Measurements from ENCODE around the gene CA12.
"Not testable (repeated sequence)": the region's sequence is repeated elsewhere in the genome, so short reads cannot be mapped to it uniquely, and the experiment has no call there.

The CA12 gene

GRCh38 chr15:63321462-63321861 lies 60.2 kb downstream of the CA12 start:
- H3F3A ChIP-seq (ENCODE audit: low read depth): no peaks in the 10 kb centered on the region
- H3K79me2 ChIP-seq (ENCODE audit: insufficient read depth, low read length): no peaks in the 10 kb centered on the region
- H3K36me3 ChIP-seq (ENCODE audit: insufficient read depth, low read length): no peaks in the 10 kb centered on the region
- H3K9me2 ChIP-seq (replicated peaks; ENCODE audit: low read depth, low read length): no peaks in the 10 kb centered on the region
- H2AFZ ChIP-seq (ENCODE audit: low read length): no peak overlapping the region
- no peak overlapping the region for H3K4me3 ChIP-seq (ENCODE audit: low read length, poor library complexity, severe bottlenecking)
- no peaks in the 10 kb centered on the region for H4K20me1 ChIP-seq (ENCODE audit: insufficient read depth, low read length, poor library complexity, severe bottlenecking)
- TF ChIP-seq EZH2phosphoT487 (IDR thresholded peaks at IDR 0.05; ENCODE audit: borderline replicate concordance) (no peak), CTCF (conservative IDR thresholded peaks at IDR 0.05; ENCODE audit: low read length) (no peak)
- no peak overlapping the region for H3K9ac ChIP-seq (ENCODE audit: low read depth, low read length, poor library complexity, severe bottlenecking)
- H3K4me1 ChIP-seq (ENCODE audit: insufficient read depth, low read length, poor library complexity, severe bottlenecking): no peaks in the 10 kb centered on the region
- H3K4me2 ChIP-seq (ENCODE audit: low read depth, low read length, poor library complexity, severe bottlenecking): no peak overlapping the region
- no peaks in the 10 kb centered on the region for H3K27me3 ChIP-seq (ENCODE audit: insufficient read depth, low read length, poor library complexity, severe bottlenecking)
- no peaks in the 10 kb centered on the region for H3K9me3 ChIP-seq (ENCODE audit: insufficient read depth, low read depth, low read length)

- not testable (repeated sequence) for H3K9me3 ChIP-seq (ENCODE audit: insufficient read depth, low read depth, low read length); H3F3A ChIP-seq (ENCODE audit: low read depth); H2AFZ ChIP-seq (ENCODE audit: low read length); H3K79me2 ChIP-seq (ENCODE audit: insufficient read depth, low read length); H3K36me3 ChIP-seq (ENCODE audit: insufficient read depth, low read length); H3K4me1 ChIP-seq (ENCODE audit: insufficient read depth, low read length, poor library complexity, severe bottlenecking); H3K9me2 ChIP-seq (replicated peaks; ENCODE audit: low read depth, low read length); H3K27me3 ChIP-seq (ENCODE audit: insufficient read depth, low read length, poor library complexity, severe bottlenecking); H4K20me1 ChIP-seq (ENCODE audit: insufficient read depth, low read length, poor library complexity, severe bottlenecking); H3K9ac ChIP-seq (ENCODE audit: low read depth, low read length, poor library complexity, severe bottlenecking); H3K4me3 ChIP-seq (ENCODE audit: low read length, poor library complexity, severe bottlenecking); H3K4me2 ChIP-seq (ENCODE audit: low read depth, low read length, poor library complexity, severe bottlenecking)
These were observed 60.7 kb downstream of the CA12 start for GRCh38 chr15:63320981-63321380.

GRCh38 chr15:63320446-63320845 lies 61.2 kb downstream of the CA12 start:
- not testable (repeated sequence) for H3K27me3 ChIP-seq (ENCODE audit: insufficient read depth, low read length, poor library complexity, severe bottlenecking); H3K4me2 ChIP-seq (ENCODE audit: low read depth, low read length, poor library complexity, severe bottlenecking); H2AFZ ChIP-seq (ENCODE audit: low read length); H3K4me1 ChIP-seq (ENCODE audit: insufficient read depth, low read length, poor library complexity, severe bottlenecking); H3K9ac ChIP-seq (ENCODE audit: low read depth, low read length, poor library complexity, severe bottlenecking); H3K79me2 ChIP-seq (ENCODE audit: insufficient read depth, low read length); H3F3A ChIP-seq (ENCODE audit: low read depth); H3K36me3 ChIP-seq (ENCODE audit: insufficient read depth, low read length); H4K20me1 ChIP-seq (ENCODE audit: insufficient read depth, low read length, poor library complexity, severe bottlenecking); H3K4me3 ChIP-seq (ENCODE audit: low read length, poor library complexity, severe bottlenecking); H3K9me3 ChIP-seq (ENCODE audit: insufficient read depth, low read depth, low read length); H3K9me2 ChIP-seq (replicated peaks; ENCODE audit: low read depth, low read length)

- H3K36me3 ChIP-seq (ENCODE audit: insufficient read depth, low read length): no peaks in the 10 kb centered on the region
- H3K4me1 ChIP-seq (ENCODE audit: insufficient read depth, low read length, poor library complexity, severe bottlenecking): no peaks in the 10 kb centered on the region
- H3K9me2 ChIP-seq (replicated peaks; ENCODE audit: low read depth, low read length): no peaks in the 10 kb centered on the region
- H4K20me1 ChIP-seq (ENCODE audit: insufficient read depth, low read length, poor library complexity, severe bottlenecking): no peaks in the 10 kb centered on the region
- H3K4me3 ChIP-seq (ENCODE audit: low read length, poor library complexity, severe bottlenecking): no peak overlapping the region
- H3K27me3 ChIP-seq (ENCODE audit: insufficient read depth, low read length, poor library complexity, severe bottlenecking): no peaks in the 10 kb centered on the region
- TF ChIP-seq EZH2phosphoT487 (IDR thresholded peaks at IDR 0.05; ENCODE audit: borderline replicate concordance): no peak
- TF ChIP-seq CTCF (conservative IDR thresholded peaks at IDR 0.05; ENCODE audit: low read length): no peak
- H3F3A ChIP-seq (ENCODE audit: low read depth): no peaks in the 10 kb centered on the region
- H3K4me2 ChIP-seq (ENCODE audit: low read depth, low read length, poor library complexity, severe bottlenecking): no peak overlapping the region
- no peaks in the 10 kb centered on the region for H3K79me2 ChIP-seq (ENCODE audit: insufficient read depth, low read length)
- no peak overlapping the region for H3K9ac ChIP-seq (ENCODE audit: low read depth, low read length, poor library complexity, severe bottlenecking)
- H3K9me3 ChIP-seq (ENCODE audit: insufficient read depth, low read depth, low read length): no peaks in the 10 kb centered on the region
- no peak overlapping the region for H2AFZ ChIP-seq (ENCODE audit: low read length)
These were observed 62.6 kb downstream of the CA12 start for GRCh38 chr15:63319065-63319464.
